Measurements from ENCODE around the gene NMT1. TPM values are rescaled to one million over a fixed set of nuclear protein-coding genes. Genes with fewer than 3 reads are reported as not detected.
A peak's percentile ranks its signal among the peaks of the same experiment; 100 is the strongest.

The NMT1 gene
- total RNA-seq, 3 donors from 2014 or later = 81.9 to 130 (median 84.0) TPM

DNA sequence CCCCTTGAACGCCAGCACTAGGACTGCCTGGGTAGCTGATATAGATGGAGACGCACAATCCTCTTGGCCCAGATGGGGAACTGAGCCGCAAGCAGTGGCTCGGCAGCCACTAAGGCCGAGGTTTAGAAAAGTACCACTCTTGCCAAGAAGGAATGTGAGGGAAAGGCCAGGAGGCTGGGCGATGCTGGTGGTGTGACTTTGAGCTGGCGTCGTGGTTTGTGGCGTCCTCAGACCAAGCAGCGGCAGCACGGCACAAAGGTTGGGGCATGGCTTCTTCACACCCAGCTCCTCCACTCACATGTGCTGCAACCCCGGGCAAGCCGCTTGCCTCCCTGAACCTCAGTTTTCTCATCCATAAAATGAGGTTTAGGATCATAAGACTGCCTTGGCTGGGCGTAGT lies 25.3 kb upstream of the NMT1 start:
- Histone ChIP-seq H3K4me3 (no peak overlapping the region), H3K4me1 (peaks cover 7 to 26% of the 10 kb centered on the region in 2 donors), H3K9me3 (no peaks in the 10 kb centered on the region), H3K27me3 (no peaks in the 10 kb centered on the region), H3K27ac (peak overlapping the region; percentile 14 to 97), H3K36me3 (no peaks in the 10 kb centered on the region)
- no peak for DNase-seq (ENCODE audit: low spot score in 2 of 2)
- TF ChIP-seq, protein P1, sequence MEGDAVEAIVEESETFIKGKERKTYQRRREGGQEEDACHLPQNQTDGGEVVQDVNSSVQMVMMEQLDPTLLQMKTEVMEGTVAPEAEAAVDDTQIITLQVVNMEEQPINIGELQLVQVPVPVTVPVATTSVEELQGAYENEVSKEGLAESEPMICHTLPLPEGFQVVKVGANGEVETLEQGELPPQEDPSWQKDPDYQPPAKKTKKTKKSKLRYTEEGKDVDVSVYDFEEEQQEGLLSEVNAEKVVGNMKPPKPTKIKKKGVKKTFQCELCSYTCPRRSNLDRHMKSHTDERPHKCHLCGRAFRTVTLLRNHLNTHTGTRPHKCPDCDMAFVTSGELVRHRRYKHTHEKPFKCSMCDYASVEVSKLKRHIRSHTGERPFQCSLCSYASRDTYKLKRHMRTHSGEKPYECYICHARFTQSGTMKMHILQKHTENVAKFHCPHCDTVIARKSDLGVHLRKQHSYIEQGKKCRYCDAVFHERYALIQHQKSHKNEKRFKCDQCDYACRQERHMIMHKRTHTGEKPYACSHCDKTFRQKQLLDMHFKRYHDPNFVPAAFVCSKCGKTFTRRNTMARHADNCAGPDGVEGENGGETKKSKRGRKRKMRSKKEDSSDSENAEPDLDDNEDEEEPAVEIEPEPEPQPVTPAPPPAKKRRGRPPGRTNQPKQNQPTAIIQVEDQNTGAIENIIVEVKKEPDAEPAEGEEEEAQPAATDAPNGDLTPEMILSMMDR (IDR thresholded peaks at IDR 0.05) = no peak
- intact Hi-C loops (cut with DNase I; ENCODE audit: low total_unique reads) = no loop called here

DNA sequence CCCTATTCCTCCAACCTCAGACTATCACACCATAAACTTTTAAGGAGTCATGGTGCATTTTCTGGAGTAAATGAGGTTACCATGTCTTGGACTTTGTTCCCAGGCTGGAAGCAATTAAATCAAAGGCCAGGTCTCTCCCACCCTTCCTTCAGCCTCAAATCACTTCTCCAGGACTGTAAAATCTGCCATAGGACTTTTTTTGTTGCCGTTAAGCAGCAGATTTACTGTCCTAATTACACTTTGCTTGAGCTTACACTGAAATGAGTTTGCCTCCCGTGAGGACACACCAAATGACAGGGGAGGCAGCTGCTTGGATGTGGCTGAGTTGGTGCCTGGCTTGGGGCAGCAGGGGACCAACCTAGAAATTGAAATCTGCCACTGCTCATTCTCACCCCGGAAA lies 24.4 kb upstream of the NMT1 start:
- Histone ChIP-seq H3K27ac (peak overlapping the region; percentile 53 to 97), H3K4me1 (peaks cover 7 to 34% of the 10 kb centered on the region in 2 donors), H3K4me3 (no peak overlapping the region), H3K9me3 (no peaks in the 10 kb centered on the region), H3K27me3 (no peaks in the 10 kb centered on the region), H3K36me3 (no peaks in the 10 kb centered on the region)
- DNase-seq (ENCODE audit: low spot score in 2 of 2) = no peak
- TF ChIP-seq POLR2A (IDR thresholded peaks at IDR 0.05) = no peak
- TF ChIP-seq, protein P1 (IDR thresholded peaks at IDR 0.05) = no peak
- no peak for TF ChIP-seq POLR2AphosphoS5 (IDR thresholded peaks at IDR 0.05)
- intact Hi-C loops (cut with DNase I; ENCODE audit: low total_unique reads) = no loop called here

DNA sequence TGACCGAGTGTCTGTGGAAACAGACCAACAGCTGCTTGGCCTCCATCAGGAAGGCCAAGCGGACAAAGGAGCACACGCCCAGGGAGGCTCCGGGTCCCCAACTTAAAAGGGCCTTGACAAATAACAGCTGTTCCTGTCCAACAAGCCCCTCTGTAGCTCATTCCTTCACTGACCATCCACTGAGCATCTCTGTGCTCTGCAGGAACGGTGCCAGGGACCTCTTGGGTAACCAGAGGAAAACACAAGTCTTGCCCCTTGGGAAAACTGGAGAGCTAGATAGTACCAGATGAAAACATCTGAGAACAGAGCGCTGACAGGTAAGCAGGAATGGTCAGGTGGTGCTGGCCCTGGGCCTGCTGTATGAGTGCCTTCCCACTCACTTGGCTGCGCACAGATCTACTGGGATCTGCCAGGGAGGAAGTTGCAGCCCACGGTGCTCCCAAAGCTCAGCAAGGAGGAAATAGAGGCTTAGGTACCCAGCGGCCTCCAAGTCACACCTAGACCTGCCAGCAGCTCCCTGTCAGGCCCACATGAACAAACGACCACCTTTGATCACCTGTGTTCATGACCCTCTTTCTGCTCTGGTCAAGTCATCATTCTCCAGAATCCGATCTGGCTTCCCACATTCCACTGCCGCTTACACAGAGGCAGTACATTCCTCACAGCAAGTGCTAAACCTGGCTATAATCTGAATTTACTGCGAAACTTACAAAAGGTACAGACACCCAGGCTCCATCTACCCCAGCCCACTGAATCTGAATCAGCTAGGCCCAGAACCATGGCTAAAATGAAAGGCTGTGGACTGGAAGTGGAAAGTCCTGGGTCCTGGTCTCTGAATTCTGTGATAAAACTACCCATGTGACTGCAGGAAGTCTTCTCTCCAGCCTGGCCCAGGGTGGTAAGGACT lies 22.1 kb upstream of the NMT1 start:
- intact Hi-C loops (cut with DNase I; ENCODE audit: low total_unique reads) = no loop called here
- TF ChIP-seq POLR2A (IDR thresholded peaks at IDR 0.05) (peak; percentile 11), POLR2AphosphoS5 (IDR thresholded peaks at IDR 0.05) (no peak)
- TF ChIP-seq, protein P1 (IDR thresholded peaks at IDR 0.05) = no peak
- Histone ChIP-seq H3K4me1 (peaks cover 13 to 49% of the 10 kb centered on the region in 2 donors), H3K9me3 (no peaks in the 10 kb centered on the region), H3K27me3 (no peaks in the 10 kb centered on the region), H3K4me3 (peak overlapping the region in 1 of 3 donors; percentile 10), H3K27ac (peak overlapping the region; percentile 87 to 97), H3K36me3 (no peaks in the 10 kb centered on the region)
- DNase-seq (ENCODE audit: low spot score in 2 of 2) = peak; percentile 64 to 93

DNA sequence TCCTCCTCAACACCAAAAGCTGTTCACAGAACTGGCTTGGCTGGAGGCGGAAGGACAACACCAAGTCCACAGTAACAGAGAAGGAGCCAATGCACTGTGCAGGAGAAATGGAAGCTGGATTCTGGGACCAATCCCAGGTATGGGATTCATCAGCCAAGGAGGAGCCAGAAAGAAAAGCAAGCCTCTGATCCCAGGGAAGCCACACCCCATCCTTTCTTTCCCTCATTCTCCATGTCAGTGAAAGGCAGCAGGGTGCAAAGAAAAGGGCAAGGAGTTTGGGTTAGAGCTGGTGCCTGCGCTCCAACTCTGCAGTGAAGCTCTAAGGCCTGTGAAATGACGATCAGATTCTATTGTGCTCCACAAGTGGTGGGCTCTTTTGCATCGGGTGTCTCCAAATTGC lies 20.7 kb upstream of the NMT1 start:
- no peak for DNase-seq (ENCODE audit: low spot score in 2 of 2)
- Histone ChIP-seq H3K27me3 (no peaks in the 10 kb centered on the region), H3K4me3 (no peak overlapping the region), H3K36me3 (no peaks in the 10 kb centered on the region), H3K4me1 (peaks cover 13 to 58% of the 10 kb centered on the region in 2 donors), H3K9me3 (no peaks in the 10 kb centered on the region), H3K27ac (peak overlapping the region; percentile 76 to 97)
- TF ChIP-seq POLR2AphosphoS5 (IDR thresholded peaks at IDR 0.05) = no peak
- TF ChIP-seq POLR2A (IDR thresholded peaks at IDR 0.05) = no peak
- TF ChIP-seq, protein P1 (IDR thresholded peaks at IDR 0.05) = no peak
- intact Hi-C loops (cut with DNase I; ENCODE audit: low total_unique reads) = no loop called here

DNA sequence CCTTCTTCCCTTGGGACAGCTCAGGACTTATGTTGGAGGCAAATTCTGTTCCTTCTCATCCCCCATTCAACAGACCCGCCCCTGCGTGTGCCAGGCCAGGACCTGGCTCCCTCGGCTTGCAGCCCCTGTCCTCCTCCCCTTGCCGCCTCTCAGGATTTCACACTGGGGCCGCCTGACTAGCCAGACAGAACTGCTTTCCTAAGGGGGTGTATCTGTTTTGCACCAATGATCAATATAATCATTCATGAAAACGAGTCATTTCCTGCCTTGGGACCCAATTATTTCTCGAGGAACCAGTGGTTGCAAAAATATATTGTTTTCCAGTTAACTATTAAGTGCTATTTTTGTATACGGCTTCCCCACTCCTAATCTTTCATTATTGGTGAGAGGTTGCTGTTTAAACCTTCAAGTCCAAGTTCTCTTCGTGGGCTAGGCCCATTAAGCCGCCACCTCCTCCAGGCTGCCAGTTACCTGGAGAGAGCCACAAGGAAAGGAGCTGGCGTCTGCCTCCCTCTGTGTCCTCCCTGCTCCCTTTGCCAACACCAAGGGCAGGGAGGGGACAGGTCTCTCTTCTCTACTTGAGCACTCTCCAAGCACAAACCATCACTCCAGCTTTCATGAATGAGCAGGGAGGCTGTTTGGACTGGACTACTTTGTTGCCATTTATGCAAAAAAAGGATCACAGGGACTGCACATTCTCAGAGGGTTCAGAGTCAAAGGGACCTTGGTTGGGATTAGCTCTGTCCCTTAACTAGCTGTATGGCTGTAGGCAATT lies 18.6 kb upstream of the NMT1 start:
- no peaks in the 10 kb centered on the region for H3K27me3 ChIP-seq
- H3K4me3 ChIP-seq = no peak overlapping the region
- no peaks in the 10 kb centered on the region for H3K9me3 ChIP-seq
- no peak for TF ChIP-seq POLR2A (IDR thresholded peaks at IDR 0.05)
- no peak for TF ChIP-seq POLR2AphosphoS5 (IDR thresholded peaks at IDR 0.05)
- peaks cover 13 to 58% of the 10 kb centered on the region in 2 donors for H3K4me1 ChIP-seq
- intact Hi-C loops (cut with DNase I; ENCODE audit: low total_unique reads) = no loop called here
- no peak for DNase-seq (ENCODE audit: low spot score in 2 of 2)
- H3K36me3 ChIP-seq = no peaks in the 10 kb centered on the region
- peak overlapping the region; percentile 56 to 97 for H3K27ac ChIP-seq
